Endothelial cell of umbilical vein (primary cell): Measurements from ENCODE around the gene TUSC2. TPM values are rescaled to one million over a fixed set of nuclear protein-coding genes. Genes with fewer than 3 reads are reported as not detected.

Experiments
- BruUV-seq: library from RNA; stranded (reverse); fragments of 400-500 nt; replicated peaks from 2 replicates; lab custom pipeline; 2021; lab: Mats Ljungman, UMichigan
- CTCF ChIA-PET: fragments of 300-600, 350-600 bp; sonication (Branson Sonifier 250); formaldehyde crosslinking; loops from one replicate; lab custom pipeline; 2021; ENCODE audit warnings: antibody characterized with exemption, inconsistent platforms; lab: Charles Lee
- POLR2A ChIA-PET: fragments of 300-600, 350-600 bp; sonication (Branson Sonifier 250); formaldehyde crosslinking; loops from one replicate; lab custom pipeline; 2021; ENCODE audit warnings: antibody characterized with exemption, inconsistent platforms; lab: Charles Lee
- DNase-seq: peaks from one replicate; pipeline ENCODE4 v3.0.0-alpha.2; 2011; ENCODE audit warnings: low read depth, low spot score
- FAIRE-seq: peaks from 2 replicates; lab custom pipeline; 2011; peaks lifted over from hg19 to GRCh38; lab: Jason Lieb, UNC
- H2AFZ ChIP-seq: 2 replicates; pipeline ENCODE4 v1.6.0; 2012; ENCODE audit warnings: low read depth, low read length, control low read depth, inconsistent platforms
- H3K27ac ChIP-seq: 2 replicates; pipeline ENCODE4 v1.5.1; 2011; ENCODE audit warnings: low read depth, mild to moderate bottlenecking, control low read depth, low read length, moderate library complexity; ENCODE audit not compliant: insufficient read depth
- H3K27me3 ChIP-seq, 2 experiments: 2 replicates each; pipeline versions ENCODE4 v1.6.0 to v1.6.1; 2011; ENCODE audit warnings: low read length in 2 of 2, mixed read lengths in 1 of 2; ENCODE audit not compliant: control insufficient read depth in 2 of 2, insufficient read depth in 2 of 2
- H3K36me3 ChIP-seq, 2 experiments: 2 replicates in 1 of 2; 3 replicates in 1 of 2; pipeline ENCODE4 v1.5.1; 2011; ENCODE audit warnings: low read length in 2 of 2, mild to moderate bottlenecking in 1 of 2, moderate library complexity in 1 of 2; ENCODE audit not compliant: control insufficient read depth in 2 of 2, insufficient read depth in 2 of 2; ENCODE audit errors: extremely low read depth in 1 of 2
- H3K4me1 ChIP-seq: 3 replicates; pipeline ENCODE4 v1.5.1; 2011; ENCODE audit warnings: mild to moderate bottlenecking, low read length; ENCODE audit not compliant: control insufficient read depth, insufficient read depth; ENCODE audit errors: extremely low read depth
- H3K4me2 ChIP-seq: 2 replicates; pipeline ENCODE4 v1.6.1; 2011; ENCODE audit warnings: low read length, control low read depth, mixed read lengths; ENCODE audit not compliant: insufficient read depth
- H3K4me3 ChIP-seq, 3 experiments: fragments of 200-600 bp in 1 of 3; sonication (generic), shearing (Covaris generic) in 1 of 3; replicated peaks in 1 of 3; 2 replicates each; pipeline ENCODE4 v1.5.1; 2011 to 2016; ENCODE audit warnings: control low read depth in 3 of 3, low read length in 3 of 3, mild to moderate bottlenecking in 2 of 3, inconsistent platforms in 1 of 3, low read depth in 1 of 3, moderate library complexity in 1 of 3; ENCODE audit not compliant: insufficient read depth in 1 of 3
- H3K79me2 ChIP-seq: 2 replicates; pipeline ENCODE4 v1.6.0; 2012; ENCODE audit warnings: low read length, inconsistent platforms; ENCODE audit not compliant: control insufficient read depth, insufficient read depth
- H3K9ac ChIP-seq: replicated peaks from 2 replicates; pipeline ENCODE3; 2011; ENCODE audit warnings: low read length, control low read depth; ENCODE audit not compliant: insufficient read depth; ENCODE audit errors: extremely low read depth
- H3K9me1 ChIP-seq: replicated peaks from 3 replicates; pipeline ENCODE4 v1.6.0; 2011; ENCODE audit warnings: mild to moderate bottlenecking, low read length; ENCODE audit not compliant: control insufficient read depth, insufficient read depth; ENCODE audit errors: extremely low read depth
- H3K9me3 ChIP-seq: replicated peaks from 2 replicates; pipeline ENCODE4 v1.5.1; 2012; ENCODE audit warnings: low read length, inconsistent platforms; ENCODE audit not compliant: control insufficient read depth, insufficient read depth
- H4K20me1 ChIP-seq: replicated peaks from 2 replicates; pipeline ENCODE3; 2011; ENCODE audit warnings: mild to moderate bottlenecking, low read length; ENCODE audit not compliant: control insufficient read depth, insufficient read depth; ENCODE audit errors: extremely low read depth
- CTCF ChIP-seq, 2 donors: IDR thresholded peaks; 1 replicate in 1 of 2; 2 replicates in 1 of 2; pipeline ENCODE4 v1.5.1; 2011; ENCODE audit warnings: low read length in 2 of 2, mild to moderate bottlenecking in 2 of 2, moderate library complexity in 2 of 2, control low read depth in 1 of 2, inconsistent platforms in 1 of 2, low read depth in 1 of 2; ENCODE audit not compliant: insufficient read depth in 1 of 2; ENCODE audit errors: extremely low read depth in 1 of 2
- JUN ChIP-seq: IDR thresholded peaks from 2 replicates; pipeline ENCODE4 v1.6.1; 2011; ENCODE audit warnings: borderline replicate concordance, low read depth; ENCODE audit not compliant: insufficient read length, insufficient read depth
- POLR2A ChIP-seq: IDR thresholded peaks from 2 replicates; pipeline ENCODE4 v1.6.1; 2012; ENCODE audit warnings: low read depth, mild to moderate bottlenecking, control low read depth, low read length
- POLR2AphosphoS5 ChIP-seq: IDR thresholded peaks from 2 replicates; pipeline ENCODE4 v1.6.1; 2012; ENCODE audit warnings: low read depth, mild to moderate bottlenecking, control low read depth, low read length, moderate library complexity; ENCODE audit not compliant: insufficient read depth
- dilution Hi-C: fragments of 300-500 bp; cut with MboI; formaldehyde crosslinking; loops from one replicate; pipeline ENCODE4 v1.15.0; 2019; ENCODE audit warnings: low sequenced_read_pairs; ENCODE audit not compliant: extremely low pct_ligation_motif_present
- intact Hi-C: fragments of 100-400 bp; cut with micrococcal nuclease; formaldehyde crosslinking; loops from one replicate; pipeline ENCODE4 v1.10.0; 2022
- polyA plus RNA-seq, 4 experiments: library from polyadenylated mRNA; depleted of rRNA in 3 of 4; stranded (reverse) in 3 of 4; unstranded in 1 of 4; fragments of >200 nt; gene quantifications; 2 replicates each; pipeline versions ENCODE4 v1.2.1 to v1.2.3, GENCODE V29; 2011 to 2012; ENCODE audit warnings: missing spikeins in 1 of 4
- total RNA-seq: library from RNA; stranded (reverse); gene quantifications from 2 replicates; pipeline ENCODE4 v1.2.3, GENCODE V29; 2021

The TUSC2 gene
- total and polyA plus RNA-seq, 2 donors (not counting 3 experiments of a cell fraction or from before 2014, with no cell fraction given): 30.0 to 89.0 TPM

DNA sequence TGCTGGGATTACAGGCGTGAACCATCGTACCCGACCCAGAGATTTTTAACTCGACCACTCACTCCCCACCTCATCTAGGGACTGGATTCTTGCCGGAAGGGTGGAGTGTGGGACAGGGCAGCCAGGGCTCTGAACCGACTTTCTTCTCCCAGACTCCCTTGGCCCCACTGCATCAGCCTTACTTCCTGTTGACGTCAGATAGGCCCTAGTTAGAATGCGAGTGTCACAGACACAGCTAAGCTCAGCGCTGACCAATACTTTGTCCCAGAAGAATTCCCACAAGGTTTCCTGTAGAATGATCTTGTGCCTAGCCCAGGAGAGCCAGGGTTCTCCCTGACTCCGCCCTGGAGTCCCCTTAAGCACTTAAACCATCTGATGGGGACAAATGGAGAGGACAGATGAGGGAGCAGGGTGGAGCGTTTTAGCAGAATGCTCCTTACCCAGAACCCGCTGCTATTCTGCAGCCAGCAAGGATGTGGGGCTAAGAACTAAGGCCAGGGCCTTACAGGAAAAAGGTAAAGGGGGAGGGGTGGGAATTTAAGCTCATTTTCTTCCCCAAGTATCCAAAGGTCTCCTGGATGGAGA, 5.8 kb upstream of the TUSC2 start:
- dilution Hi-C loops (no loop called here), intact Hi-C loops (loop anchor here (1.0 kb wide), 1 partner anchor 11 kb away; no protein-coding TSS in a partner anchor)
- H3K4me1 ChIP-seq: peaks cover 36% of the 10 kb centered on the region
- CTCF ChIA-PET: interaction anchor here (1.3 to 5.0 kb wide), 2 partner anchors 10 to 14 kb away, joined by 4 to 66 read pairs; partner anchors contain the start of gene HYAL2
- peak overlapping the region in 1 of 3 experiments; percentile 24 for H3K4me3 ChIP-seq
- H3K9me3 ChIP-seq: no peaks in the 10 kb centered on the region
- H3K27me3 ChIP-seq: no peaks in the 10 kb centered on the region
- peak; percentile 93 for FAIRE-seq
- peak overlapping the region; percentile 93 for H3K4me2 ChIP-seq
- TF ChIP-seq JUN (peak; percentile 22), POLR2AphosphoS5 (peak; percentile 21), POLR2A (no peak)
- peak; percentile 86 for DNase-seq
- no peak overlapping the region for H2AFZ ChIP-seq
- TSS peak; percentile 13 for BruUV-seq
- H3K9me1 ChIP-seq: no peaks in the 10 kb centered on the region
- peak overlapping the region; percentile 95 for H3K27ac ChIP-seq
- H4K20me1 ChIP-seq: no peaks in the 10 kb centered on the region
- H3K36me3 ChIP-seq: peaks cover 20 to 29% of the 10 kb centered on the region in 2 experiments
- POLR2A ChIA-PET: interaction anchor here (1.2 to 6.1 kb wide), 2 partner anchors 12 to 70 kb away, joined by 3 to 38 read pairs; partner anchors contain the start of gene HYAL2
- H3K9ac ChIP-seq: peak overlapping the region; percentile 78
- peaks cover 60% of the 10 kb centered on the region for H3K79me2 ChIP-seq

- intact Hi-C loops (no loop called here), dilution Hi-C loops (no loop called here)
- peaks cover 66% of the 10 kb centered on the region for H3K79me2 ChIP-seq
- H4K20me1 ChIP-seq: no peaks in the 10 kb centered on the region
- no peak for TF ChIP-seq CTCF (IDR thresholded peaks at IDR 0.05; ENCODE audit: extremely low read depth in 1 of 2, insufficient read depth in 1 of 2, low read depth in 1 of 2, low read length in 2 of 2)
- BruUV-seq: no TSS peak
- no peaks in the 10 kb centered on the region for H3K9me1 ChIP-seq
- H3K27me3 ChIP-seq: no peaks in the 10 kb centered on the region
- no peaks in the 10 kb centered on the region for H3K9me3 ChIP-seq
- H3K4me2 ChIP-seq: no peak overlapping the region
- POLR2A ChIA-PET: no interaction called here
- H3K4me1 ChIP-seq: peaks cover 41% of the 10 kb centered on the region
- FAIRE-seq (no peak), DNase-seq (no peak)
- H3K9ac ChIP-seq: no peak overlapping the region
- no peak overlapping the region for H3K27ac ChIP-seq
- peaks cover 20 to 29% of the 10 kb centered on the region in 2 experiments for H3K36me3 ChIP-seq
- H3K4me3 ChIP-seq: no peak overlapping the region
- CTCF ChIA-PET: no interaction called here
- no peak overlapping the region for H2AFZ ChIP-seq
Observed at GRCh38 chr3:50331364-50331907, 3.4 kb upstream of the TUSC2 start.
